MM.1S (cell line): ENCODE results near the gene RAB4B.
A peak's percentile ranks its signal among the peaks of the same experiment; 100 is the strongest.
"Not testable (repeated sequence)": the region's sequence is repeated elsewhere in the genome, so short reads cannot be mapped to it uniquely, and the experiment has no call there.

Source experiments
- DNase-seq: peaks from one replicate; pipeline ENCODE4 v3.0.0-alpha.2; 2015
- H2AFZ ChIP-seq: fragments of 300-600 bp; sonication (generic); 2 replicates; pipeline ENCODE4 v1.6.0; 2016; ENCODE audit warnings: antibody characterized with exemption, low read length
- H3F3A ChIP-seq: fragments of 300-600 bp; sonication (generic); 2 replicates; pipeline ENCODE4 v1.6.1; 2016; ENCODE audit warnings: mild to moderate bottlenecking, antibody characterized with exemption, low read length, moderate library complexity, mixed read lengths; ENCODE audit not compliant: insufficient read depth
- H3K27ac ChIP-seq: fragments of 300-600 bp; sonication (generic); 2 replicates; pipeline ENCODE4 v1.5.1; 2016; ENCODE audit warnings: mild to moderate bottlenecking, low read length
- H3K27me3 ChIP-seq: fragments of 300-600 bp; sonication (generic); replicated peaks from 2 replicates; pipeline ENCODE4 v1.6.0; 2016; ENCODE audit warnings: low read length; ENCODE audit not compliant: insufficient read depth
- H3K36me3 ChIP-seq: fragments of 300-600 bp; sonication (generic); replicated peaks from 2 replicates; pipeline ENCODE4 v1.6.1; 2016; ENCODE audit warnings: mild to moderate bottlenecking, low read length, mixed read lengths; ENCODE audit not compliant: insufficient read depth
- H3K4me1 ChIP-seq: fragments of 300-600 bp; sonication (generic); 2 replicates; pipeline ENCODE4 v1.6.1; 2016; ENCODE audit warnings: low read length, mixed read lengths
- H3K4me2 ChIP-seq: fragments of 300-600 bp; sonication (generic); 2 replicates; pipeline ENCODE4 v1.6.0; 2016; ENCODE audit warnings: low read depth, low read length
- H3K4me3 ChIP-seq: fragments of 300-600 bp; sonication (generic); 2 replicates; pipeline ENCODE4 v1.5.1; 2016; ENCODE audit warnings: low read length, mixed read lengths
- H3K79me2 ChIP-seq: fragments of 300-600 bp; sonication (generic); 2 replicates; pipeline ENCODE4 v1.6.1; 2016; ENCODE audit warnings: mixed run types, low read length, mixed read lengths
- H3K9ac ChIP-seq: fragments of 300-600 bp; sonication (generic); 2 replicates; pipeline ENCODE4 v1.6.1; 2016; ENCODE audit warnings: low read length, mixed read lengths
- H3K9me2 ChIP-seq: fragments of 300-600 bp; sonication (generic); replicated peaks from 2 replicates; pipeline ENCODE4 v1.6.1; 2016; ENCODE audit warnings: mild to moderate bottlenecking, low read length, mixed read lengths; ENCODE audit not compliant: insufficient read depth
- H3K9me3 ChIP-seq: fragments of 300-600 bp; sonication (generic); replicated peaks from 2 replicates; pipeline ENCODE4 v1.6.1; 2016; ENCODE audit warnings: mild to moderate bottlenecking, low read length, mixed read lengths; ENCODE audit not compliant: insufficient read depth
- H4K20me1 ChIP-seq: fragments of 300-600 bp; sonication (generic); 2 replicates; pipeline ENCODE4 v1.6.1; 2016; ENCODE audit warnings: mild to moderate bottlenecking, low read length, moderate library complexity, mixed read lengths; ENCODE audit not compliant: insufficient read depth
- EZH2 ChIP-seq: fragments of 300-600 bp; sonication (generic); optimal IDR thresholded peaks from 2 replicates; pipeline ENCODE3; 2017; ENCODE audit warnings: low read depth, mild to moderate bottlenecking, antibody characterized with exemption, low read length, mixed read lengths
- EZH2phosphoT487 ChIP-seq: fragments of 300-600 bp; sonication (generic); IDR thresholded peaks from 2 replicates; pipeline ENCODE4 v1.6.1; 2018; ENCODE audit warnings: antibody characterized with exemption, low read length
- TF ChIP-seq, protein P1 (sequence below): fragments of 300-600 bp; sonication (generic); IDR thresholded peaks from 2 replicates; pipeline ENCODE4 v1.5.1; 2016; ENCODE audit warnings: antibody characterized with exemption, low read length, mixed read lengths

Gene RAB4B

GRCh38 chr19:40768869-40769268, 9.2 kb upstream of the RAB4B start:
- Histone ChIP-seq H3K9ac (no peak overlapping the region), H2AFZ (no peak overlapping the region), H3K4me1 (no peaks in the 10 kb centered on the region), H4K20me1 (no peaks in the 10 kb centered on the region), H3K27ac (no peak overlapping the region), H3K79me2 (no peaks in the 10 kb centered on the region), H3K4me2 (no peak overlapping the region), H3K36me3 (peaks cover 15% of the 10 kb centered on the region), H3K27me3 (peaks cover under 1% of the 10 kb centered on the region; the same call in 1 of the 2 replicates), H3K4me3 (no peak overlapping the region), H3F3A (no peaks in the 10 kb centered on the region), H3K9me2 (no peaks in the 10 kb centered on the region), H3K9me3 (no peaks in the 10 kb centered on the region)
- TF ChIP-seq EZH2: no peak
- TF ChIP-seq EZH2phosphoT487: no peak
- TF ChIP-seq, protein P1, sequence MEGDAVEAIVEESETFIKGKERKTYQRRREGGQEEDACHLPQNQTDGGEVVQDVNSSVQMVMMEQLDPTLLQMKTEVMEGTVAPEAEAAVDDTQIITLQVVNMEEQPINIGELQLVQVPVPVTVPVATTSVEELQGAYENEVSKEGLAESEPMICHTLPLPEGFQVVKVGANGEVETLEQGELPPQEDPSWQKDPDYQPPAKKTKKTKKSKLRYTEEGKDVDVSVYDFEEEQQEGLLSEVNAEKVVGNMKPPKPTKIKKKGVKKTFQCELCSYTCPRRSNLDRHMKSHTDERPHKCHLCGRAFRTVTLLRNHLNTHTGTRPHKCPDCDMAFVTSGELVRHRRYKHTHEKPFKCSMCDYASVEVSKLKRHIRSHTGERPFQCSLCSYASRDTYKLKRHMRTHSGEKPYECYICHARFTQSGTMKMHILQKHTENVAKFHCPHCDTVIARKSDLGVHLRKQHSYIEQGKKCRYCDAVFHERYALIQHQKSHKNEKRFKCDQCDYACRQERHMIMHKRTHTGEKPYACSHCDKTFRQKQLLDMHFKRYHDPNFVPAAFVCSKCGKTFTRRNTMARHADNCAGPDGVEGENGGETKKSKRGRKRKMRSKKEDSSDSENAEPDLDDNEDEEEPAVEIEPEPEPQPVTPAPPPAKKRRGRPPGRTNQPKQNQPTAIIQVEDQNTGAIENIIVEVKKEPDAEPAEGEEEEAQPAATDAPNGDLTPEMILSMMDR: no peak
- DNase-seq: no peak

DNA sequence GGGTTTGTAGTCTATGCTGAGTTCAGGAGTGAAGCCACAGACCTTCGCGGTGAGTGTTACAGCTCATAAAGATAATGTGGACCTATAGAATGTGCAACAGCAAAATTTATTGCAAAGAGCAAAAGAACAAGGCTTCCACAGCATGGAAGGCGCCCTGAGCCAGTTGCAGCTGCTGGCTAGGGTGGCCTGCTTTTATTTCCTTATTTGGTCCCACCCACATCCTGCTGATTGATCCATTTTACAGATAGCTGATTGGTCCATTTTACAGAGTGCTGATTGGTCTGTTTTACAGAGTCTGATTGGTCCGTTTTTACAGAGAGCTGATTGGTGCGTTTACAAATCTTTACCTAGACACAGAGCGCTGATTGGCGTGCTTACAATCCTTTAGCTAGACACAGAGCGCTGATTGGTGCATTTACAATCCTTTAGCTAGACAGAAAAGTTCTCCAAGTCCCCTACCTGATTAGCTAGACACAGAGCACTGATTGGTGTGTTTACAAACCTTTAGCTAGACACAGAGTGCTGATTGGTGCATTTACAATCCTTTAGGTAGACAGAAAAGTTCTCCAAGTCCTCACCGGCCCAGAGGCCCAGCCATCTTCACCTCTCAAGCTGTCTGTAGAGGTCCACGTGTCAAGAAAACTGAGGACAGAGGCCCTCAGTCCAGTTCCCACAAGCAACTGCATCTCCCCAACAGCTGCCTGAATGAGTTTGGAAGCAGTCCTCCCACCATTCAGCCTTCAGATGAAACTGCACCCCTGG, 6.8 kb upstream of the RAB4B start:
- H3K9me2 ChIP-seq, H4K20me1 ChIP-seq, H3K4me1 ChIP-seq, H3K36me3 ChIP-seq, H3K4me3 ChIP-seq, H2AFZ ChIP-seq, H3F3A ChIP-seq, H3K79me2 ChIP-seq, H3K9me3 ChIP-seq, H3K9ac ChIP-seq, H3K27ac ChIP-seq, H3K4me2 ChIP-seq: not testable (repeated sequence)
- peaks cover 25% of the 10 kb centered on the region for H3K27me3 ChIP-seq
- DNase-seq: peak; percentile 12

DNA sequence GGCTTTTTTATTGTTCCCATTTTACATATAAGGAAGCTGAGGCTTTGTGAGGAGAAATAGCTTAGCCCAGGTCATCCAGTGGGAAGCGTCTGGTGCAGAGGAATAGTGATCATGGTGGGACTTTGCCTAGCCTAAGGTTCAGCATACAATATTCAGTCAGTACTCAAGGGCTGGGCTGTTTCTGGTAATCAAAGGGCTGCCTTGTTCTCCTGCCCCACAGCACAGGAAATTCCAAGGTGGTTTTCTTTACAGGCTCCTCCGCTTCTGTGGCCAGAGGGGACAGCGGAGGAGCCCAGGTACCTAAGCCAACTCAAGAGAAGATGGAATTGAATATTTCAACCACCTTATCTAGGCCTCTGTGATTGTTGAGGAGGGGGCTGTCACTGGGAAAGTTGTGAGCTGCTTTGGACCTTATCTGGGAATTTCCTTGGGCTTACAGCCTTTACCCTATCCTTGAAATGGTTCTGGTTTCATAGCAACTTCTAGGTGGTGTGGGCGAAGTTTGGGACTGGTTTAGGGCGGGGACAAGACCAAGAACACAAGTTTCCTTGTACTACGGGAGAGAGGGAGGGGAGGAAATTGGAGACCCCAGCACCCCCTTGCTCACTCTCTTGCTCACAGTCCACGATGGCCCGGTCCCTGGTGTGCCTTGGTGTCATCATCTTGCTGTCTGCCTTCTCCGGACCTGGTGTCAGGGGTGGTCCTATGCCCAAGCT, 3.0 kb upstream of the RAB4B start, which contains the start of gene MIA:
Gene MIA, plus strand, starts transcription at position 606 of the 716 bp plus-strand sequence. Its CDS starts 22 bp downstream, at position 628.
- H3K27ac ChIP-seq: no peak within 1 kb of the TSS
- no peak within 1 kb of the TSS for H3K4me2 ChIP-seq
- H3F3A ChIP-seq: peaks cover 14% of the 10 kb centered on the region
- no peak for DNase-seq
- no peak within 1 kb of the TSS for H2AFZ ChIP-seq
- H3K36me3 ChIP-seq: no peaks in the 10 kb centered on the region
- no peak within 1 kb of the TSS for H3K4me3 ChIP-seq
- TF ChIP-seq, protein P1: no peak
- TF ChIP-seq EZH2phosphoT487 (no peak), EZH2 (no peak)
- no peaks in the 10 kb centered on the region for H3K79me2 ChIP-seq
- peaks cover 30% of the 10 kb centered on the region for H3K27me3 ChIP-seq
- H4K20me1 ChIP-seq: peaks cover 7% of the 10 kb centered on the region
- H3K9me2 ChIP-seq: no peaks in the 10 kb centered on the region
- H3K4me1 ChIP-seq: peaks cover 12% of the 10 kb centered on the region
- H3K9me3 ChIP-seq: no peaks in the 10 kb centered on the region
- H3K9ac ChIP-seq: no peak within 1 kb of the TSS
